MG63 (cell line): ENCODE data around the gene FGF9. TPM values are rescaled to one million over a fixed set of nuclear protein-coding genes. Genes with fewer than 3 reads are reported as not detected.

ENCODE experiments used
- DNase-seq: peaks from one replicate; pipeline ENCODE4 v3.0.0-alpha.2; 2020
- H3K27me3 ChIP-seq: fragments of 250-450 bp; sonication (Bioruptor Pico); 2 replicates; pipeline ENCODE4 v1.5.1; 2020; ENCODE audit warnings: mild to moderate bottlenecking, moderate library complexity
- H3K36me3 ChIP-seq: fragments of 250-450 bp; sonication (Bioruptor Pico); 2 replicates; pipeline ENCODE4 v1.5.1; 2020; ENCODE audit warnings: mild to moderate bottlenecking, moderate library complexity
- H3K4me3 ChIP-seq: fragments of 250-450 bp; sonication (Bioruptor Pico); 2 replicates; pipeline ENCODE4 v1.5.1; 2020; ENCODE audit warnings: mild to moderate bottlenecking, moderate library complexity
- H3K9me3 ChIP-seq: fragments of 250-450 bp; sonication (Bioruptor Pico); 2 replicates; pipeline ENCODE4 v1.5.1; 2020; ENCODE audit warnings: mild to moderate bottlenecking, moderate library complexity
- total RNA-seq: library from RNA; depleted of rRNA; stranded (reverse); fragments of >200 nt; shearing (Covaris generic); gene quantifications from 2 replicates; pipeline ENCODE4 v1.2.3, GENCODE V29; 2014; ENCODE audit warnings: low replicate concordance; rRNA removed

FGF9 gene
- 0.92 and 4.3 TPM in 2 replicates for total RNA-seq

DNA sequence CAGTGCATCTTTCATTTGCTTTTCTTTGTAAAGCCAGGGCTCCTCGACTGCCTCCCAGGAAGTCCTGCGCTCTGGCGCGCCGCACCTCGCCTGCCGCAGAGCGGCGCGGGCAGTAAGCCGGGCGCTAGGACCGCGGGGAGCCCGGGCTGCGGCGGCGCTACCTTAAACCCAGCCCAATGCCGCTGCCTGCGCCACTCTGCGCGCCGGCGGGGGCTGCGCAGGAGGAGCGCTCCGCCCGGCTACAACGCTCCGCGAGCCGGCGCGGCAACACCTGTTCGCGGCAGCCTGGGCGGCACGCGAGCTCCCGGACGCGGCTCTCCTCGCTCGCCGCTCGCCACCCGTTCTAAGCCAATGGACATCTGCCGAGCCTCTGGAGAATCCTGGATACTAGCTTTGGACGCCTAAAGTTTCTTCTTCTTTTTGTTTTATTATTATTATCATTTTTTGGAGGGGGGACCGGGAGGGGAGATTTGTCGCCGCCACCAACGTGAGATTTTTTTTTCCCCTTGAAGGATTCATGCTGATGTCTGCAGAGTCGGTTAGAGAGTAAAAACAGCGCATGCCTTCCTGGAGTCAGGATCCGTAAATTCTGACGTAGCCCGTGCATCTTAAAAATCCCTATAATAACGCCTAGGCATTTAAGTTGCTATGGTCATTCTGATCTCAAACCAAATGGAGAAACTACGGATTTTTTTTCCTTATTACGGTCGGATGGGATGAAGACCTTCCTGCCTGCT is at the start of gene FGF9:
Gene FGF9, plus strand, starts transcription at position 191 of the 737 bp plus-strand sequence. CDS start 840 bp downstream, outside the sequence.
- peak within 1 kb of the TSS; percentile 66 for H3K4me3 ChIP-seq
- H3K27me3 ChIP-seq: peaks cover 7% of the 10 kb centered on the region; the same call in 1 of the 2 replicates
- H3K36me3 ChIP-seq: no peaks in the 10 kb centered on the region
- H3K9me3 ChIP-seq: no peaks in the 10 kb centered on the region
- DNase-seq: peak; percentile 81

DNA sequence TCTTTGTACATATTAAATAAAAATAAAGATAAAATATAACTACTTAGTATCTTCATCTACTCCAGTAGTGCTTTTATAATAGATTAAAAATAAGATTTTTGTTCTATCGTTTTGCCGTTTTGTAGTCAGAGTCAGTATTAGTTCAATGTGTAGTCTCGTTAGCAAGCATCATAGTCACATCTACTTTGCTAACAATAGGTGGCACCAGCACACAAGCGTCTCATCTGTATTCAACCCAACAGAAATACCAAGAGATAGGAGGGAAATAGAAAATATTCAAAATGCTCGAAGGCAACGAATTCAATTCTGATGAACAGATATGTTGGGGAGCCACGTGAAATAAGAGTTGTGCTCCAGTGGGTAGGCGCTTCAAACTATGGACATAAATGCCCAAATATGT is 45.5 kb upstream of the FGF9 start:
- no peaks in the 10 kb centered on the region for H3K27me3 ChIP-seq
- H3K9me3 ChIP-seq: no peaks in the 10 kb centered on the region
- H3K36me3 ChIP-seq: no peaks in the 10 kb centered on the region
- peak; percentile 31 for DNase-seq
- no peak overlapping the region for H3K4me3 ChIP-seq

- DNase-seq: no peak
- H3K27me3 ChIP-seq: no peaks in the 10 kb centered on the region
Observed at GRCh38 chr13:21632196-21632595, 38.7 kb upstream of the FGF9 start.

GRCh38 chr13:21636656-21637055 is 34.2 kb upstream of the FGF9 start:
- no peak overlapping the region for H3K4me3 ChIP-seq
- H3K27me3 ChIP-seq: no peaks in the 10 kb centered on the region
- H3K9me3 ChIP-seq: peaks cover under 1% of the 10 kb centered on the region; the same call in 1 of the 2 replicates
- DNase-seq: no peak
- no peaks in the 10 kb centered on the region for H3K36me3 ChIP-seq

More at GRCh38 chr13:21632196-21632595, 38.7 kb upstream of the FGF9 start:
- Histone ChIP-seq H3K9me3 (peaks cover 6% of the 10 kb centered on the region), H3K36me3 (no peaks in the 10 kb centered on the region), H3K4me3 (no peak overlapping the region)

- Histone ChIP-seq H3K36me3 (no peaks in the 10 kb centered on the region), H3K27me3 (no peaks in the 10 kb centered on the region), H3K9me3 (no peaks in the 10 kb centered on the region), H3K4me3 (no peak overlapping the region)
- DNase-seq: peak; percentile 64
Observed at GRCh38 chr13:21637296-21637695, 33.6 kb upstream of the FGF9 start.

DNA sequence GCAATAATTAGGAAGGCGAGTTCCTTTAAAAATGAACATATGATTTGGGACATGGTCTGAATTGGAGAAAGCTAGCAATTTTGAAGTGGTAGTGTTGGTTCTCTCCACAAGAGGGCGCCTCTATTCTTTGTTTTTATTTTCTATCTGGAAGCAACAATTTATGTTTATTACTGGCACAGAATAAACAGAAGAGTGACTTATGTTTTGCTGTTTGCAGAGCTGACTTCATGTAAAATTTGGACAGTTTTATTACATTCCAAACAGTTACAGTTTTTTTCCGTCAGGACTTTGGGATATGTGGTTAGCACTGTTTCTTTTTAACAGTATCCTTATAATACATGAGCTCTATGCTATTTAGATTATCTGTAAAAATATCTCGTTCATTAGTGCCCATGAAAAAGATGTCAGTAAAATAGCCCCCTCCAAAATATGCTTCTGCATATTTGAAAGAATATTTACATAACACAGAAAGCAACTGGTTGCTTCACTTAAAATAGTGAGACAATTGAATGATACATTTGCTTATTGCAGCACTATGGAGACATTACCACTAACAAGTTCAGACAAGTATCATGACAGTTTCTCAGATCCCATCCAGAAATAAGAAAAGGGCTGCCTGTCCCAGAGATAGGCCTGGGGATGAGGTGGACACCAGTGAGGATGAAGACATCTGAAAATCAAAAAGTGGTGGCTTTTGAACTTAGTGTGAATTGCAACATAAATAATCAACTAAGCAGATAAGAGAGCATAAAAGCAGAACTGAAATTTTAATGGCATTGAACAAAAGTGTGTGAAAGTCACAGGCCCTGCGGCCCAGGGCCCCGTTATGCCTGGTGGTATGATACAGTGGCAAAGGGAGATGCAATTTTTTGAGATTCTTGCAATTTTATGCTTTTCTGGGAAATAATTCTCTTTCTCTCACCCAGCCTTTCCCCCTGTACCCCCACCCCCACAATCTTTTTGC is 32.3 kb upstream of the FGF9 start:
- DNase-seq: no peak

GRCh38 chr13:21639561-21639960 is 31.3 kb upstream of the FGF9 start:
- Histone ChIP-seq H3K4me3 (no peak overlapping the region), H3K36me3 (no peaks in the 10 kb centered on the region), H3K27me3 (no peaks in the 10 kb centered on the region), H3K9me3 (no peaks in the 10 kb centered on the region)
- DNase-seq: no peak

More for the DNA sequence above, 32.3 kb upstream of the FGF9 start:
- Histone ChIP-seq H3K4me3 (no peak overlapping the region), H3K9me3 (no peaks in the 10 kb centered on the region), H3K27me3 (no peaks in the 10 kb centered on the region), H3K36me3 (no peaks in the 10 kb centered on the region)

DNA sequence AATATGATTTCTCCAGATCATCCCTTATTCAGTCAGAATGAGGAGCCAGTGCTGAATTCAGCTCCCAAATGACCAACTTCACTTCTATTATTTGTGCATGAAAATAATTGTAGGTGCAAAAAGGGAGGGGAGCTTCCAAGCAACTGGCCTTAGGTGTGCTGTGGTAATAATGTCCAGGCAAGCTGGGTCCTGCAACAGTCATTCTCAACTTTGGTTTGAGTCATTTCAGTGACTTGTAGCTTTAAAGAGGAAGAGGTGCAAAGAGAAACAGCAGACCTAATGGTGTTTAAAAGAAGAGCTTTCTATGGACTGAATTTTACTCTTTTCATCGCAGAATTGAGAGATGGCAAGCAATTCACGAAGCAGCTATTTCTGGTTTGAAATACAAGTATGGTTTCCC is 29.2 kb upstream of the FGF9 start:
- no peaks in the 10 kb centered on the region for H3K36me3 ChIP-seq
- no peaks in the 10 kb centered on the region for H3K9me3 ChIP-seq
- no peak overlapping the region for H3K4me3 ChIP-seq
- H3K27me3 ChIP-seq: no peaks in the 10 kb centered on the region
- DNase-seq: no peak

- no peak overlapping the region for H3K4me3 ChIP-seq
- no peaks in the 10 kb centered on the region for H3K9me3 ChIP-seq
- DNase-seq: peak; percentile 83
- H3K27me3 ChIP-seq: no peaks in the 10 kb centered on the region
- no peaks in the 10 kb centered on the region for H3K36me3 ChIP-seq
Observed at GRCh38 chr13:21657538-21657937, 13.3 kb upstream of the FGF9 start.

DNA sequence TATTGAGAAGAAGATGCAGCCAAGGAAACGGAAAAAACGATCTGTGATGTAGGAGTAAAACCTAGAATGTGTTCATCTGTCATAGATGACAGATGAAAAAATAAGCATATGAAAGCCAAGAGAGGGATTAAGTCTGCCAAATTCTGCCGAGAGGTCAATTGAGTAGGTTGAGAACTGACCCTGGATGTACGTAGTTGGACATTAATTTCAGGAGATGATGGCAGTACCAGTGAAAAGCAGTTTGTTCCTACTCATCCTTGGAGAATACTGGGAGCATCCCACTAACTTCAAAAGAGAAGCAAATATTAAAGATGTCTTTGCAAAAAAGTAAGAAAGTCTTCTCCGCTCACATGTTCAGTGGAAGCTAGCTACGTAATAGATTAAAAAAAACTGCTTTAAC is 11.8 kb upstream of the FGF9 start:
- Histone ChIP-seq H3K27me3 (no peaks in the 10 kb centered on the region), H3K4me3 (no peak overlapping the region), H3K9me3 (no peaks in the 10 kb centered on the region), H3K36me3 (no peaks in the 10 kb centered on the region)
- DNase-seq: no peak

GRCh38 chr13:21661097-21661909 is 9.6 kb upstream of the FGF9 start:
- H3K4me3 ChIP-seq: no peak overlapping the region
- no peaks in the 10 kb centered on the region for H3K9me3 ChIP-seq
- DNase-seq: no peak
- no peaks in the 10 kb centered on the region for H3K36me3 ChIP-seq
- H3K27me3 ChIP-seq: no peaks in the 10 kb centered on the region

DNA sequence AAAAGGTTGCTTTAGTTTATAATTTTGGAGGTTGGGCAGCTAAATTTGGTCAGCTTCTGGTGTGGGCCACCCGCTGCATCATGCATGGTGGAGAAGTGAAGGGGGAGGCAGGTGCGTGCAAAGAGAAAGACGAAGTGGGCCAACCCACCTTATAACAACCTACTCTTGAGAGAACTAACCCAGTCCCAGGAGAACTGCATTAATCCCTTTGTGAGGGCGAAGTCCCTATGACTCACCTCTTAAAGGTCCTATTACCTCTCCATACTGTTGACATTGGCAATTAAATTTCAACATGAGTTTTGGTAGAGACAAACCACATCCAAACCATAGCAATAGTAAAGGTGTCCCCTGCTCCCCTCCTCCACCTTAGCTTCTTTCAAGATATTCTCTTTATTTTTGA is 7.7 kb upstream of the FGF9 start:
- no peaks in the 10 kb centered on the region for H3K27me3 ChIP-seq
- no peaks in the 10 kb centered on the region for H3K9me3 ChIP-seq
- H3K36me3 ChIP-seq: no peaks in the 10 kb centered on the region
- DNase-seq: no peak
- no peak overlapping the region for H3K4me3 ChIP-seq

DNA sequence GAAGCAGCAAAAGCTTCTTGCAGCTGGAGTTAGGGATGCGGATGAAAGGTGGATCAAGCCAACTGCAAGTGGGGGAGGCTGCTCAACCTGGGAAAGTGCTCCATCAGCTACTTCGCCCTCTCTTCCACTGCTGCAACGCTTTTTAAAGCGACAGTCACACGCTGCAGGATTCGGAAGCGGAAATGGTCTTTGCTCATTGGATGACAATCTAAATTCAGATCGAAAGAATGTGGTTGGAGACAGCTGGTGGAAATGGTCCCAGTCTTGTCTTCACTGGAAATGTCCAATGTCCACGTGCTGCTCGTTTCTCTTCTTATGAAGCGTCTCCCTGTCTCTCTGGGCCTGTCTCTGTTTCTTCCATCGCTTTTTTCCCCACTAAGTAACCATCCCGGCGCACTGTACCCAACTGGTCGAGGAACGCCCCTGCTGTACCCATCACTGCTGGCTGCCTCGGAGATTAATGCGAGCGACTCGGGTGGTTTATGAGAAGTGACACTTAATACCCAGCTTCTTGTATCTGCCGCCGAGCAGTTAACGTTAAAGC is 2.1 kb upstream of the FGF9 start:
- Histone ChIP-seq H3K4me3 (peak overlapping the region; percentile 66), H3K27me3 (peaks cover 7% of the 10 kb centered on the region; the same call in 1 of the 2 replicates), H3K9me3 (no peaks in the 10 kb centered on the region), H3K36me3 (no peaks in the 10 kb centered on the region)
- DNase-seq: no peak

GRCh38 chr13:21670006-21670882 is 629 bp upstream of the FGF9 start:
- no peaks in the 10 kb centered on the region for H3K9me3 ChIP-seq
- peaks cover 7% of the 10 kb centered on the region; the same call in 1 of the 2 replicates for H3K27me3 ChIP-seq
- peak overlapping the region; percentile 66 for H3K4me3 ChIP-seq
- H3K36me3 ChIP-seq: no peaks in the 10 kb centered on the region
- peak; percentile 65 for DNase-seq

GRCh38 chr13:21671620-21672286 is 880 bp downstream of the FGF9 start:
- H3K9me3 ChIP-seq: no peaks in the 10 kb centered on the region
- no peak for DNase-seq
- H3K4me3 ChIP-seq: peak overlapping the region; percentile 66
- peaks cover 7% of the 10 kb centered on the region; the same call in 1 of the 2 replicates for H3K27me3 ChIP-seq
- H3K36me3 ChIP-seq: no peaks in the 10 kb centered on the region
